BE2C (cell line): ENCODE results near the gene CACNA1I.

ENCODE experiments used
- DNase-seq: peaks from one replicate; pipeline ENCODE4 v3.0.0-alpha.2; 2020
- H3K27me3 ChIP-seq: fragments of 250-450 bp; sonication (Bioruptor Pico); 2 replicates; pipeline ENCODE4 v1.5.1; 2020; ENCODE audit warnings: mild to moderate bottlenecking
- H3K36me3 ChIP-seq: fragments of 250-450 bp; sonication (Bioruptor Pico); 2 replicates; pipeline ENCODE4 v1.5.1; 2020; ENCODE audit warnings: mild to moderate bottlenecking
- H3K4me1 ChIP-seq: fragments of 250-450 bp; sonication (Bioruptor Pico); 2 replicates; pipeline ENCODE4 v1.5.1; 2020
- H3K4me3 ChIP-seq: 2 replicates; pipeline ENCODE4 v1.5.1; 2011; ENCODE audit warnings: low read depth, low read length
- H3K9me3 ChIP-seq: fragments of 250-450 bp; sonication (Bioruptor Pico); 2 replicates; pipeline ENCODE4 v1.5.1; 2020
- TF ChIP-seq, protein P1 (sequence below): IDR thresholded peaks from 2 replicates; pipeline ENCODE4 v1.5.1; 2012; ENCODE audit warnings: mild to moderate bottlenecking, low read depth, low read length

CACNA1I gene

DNA sequence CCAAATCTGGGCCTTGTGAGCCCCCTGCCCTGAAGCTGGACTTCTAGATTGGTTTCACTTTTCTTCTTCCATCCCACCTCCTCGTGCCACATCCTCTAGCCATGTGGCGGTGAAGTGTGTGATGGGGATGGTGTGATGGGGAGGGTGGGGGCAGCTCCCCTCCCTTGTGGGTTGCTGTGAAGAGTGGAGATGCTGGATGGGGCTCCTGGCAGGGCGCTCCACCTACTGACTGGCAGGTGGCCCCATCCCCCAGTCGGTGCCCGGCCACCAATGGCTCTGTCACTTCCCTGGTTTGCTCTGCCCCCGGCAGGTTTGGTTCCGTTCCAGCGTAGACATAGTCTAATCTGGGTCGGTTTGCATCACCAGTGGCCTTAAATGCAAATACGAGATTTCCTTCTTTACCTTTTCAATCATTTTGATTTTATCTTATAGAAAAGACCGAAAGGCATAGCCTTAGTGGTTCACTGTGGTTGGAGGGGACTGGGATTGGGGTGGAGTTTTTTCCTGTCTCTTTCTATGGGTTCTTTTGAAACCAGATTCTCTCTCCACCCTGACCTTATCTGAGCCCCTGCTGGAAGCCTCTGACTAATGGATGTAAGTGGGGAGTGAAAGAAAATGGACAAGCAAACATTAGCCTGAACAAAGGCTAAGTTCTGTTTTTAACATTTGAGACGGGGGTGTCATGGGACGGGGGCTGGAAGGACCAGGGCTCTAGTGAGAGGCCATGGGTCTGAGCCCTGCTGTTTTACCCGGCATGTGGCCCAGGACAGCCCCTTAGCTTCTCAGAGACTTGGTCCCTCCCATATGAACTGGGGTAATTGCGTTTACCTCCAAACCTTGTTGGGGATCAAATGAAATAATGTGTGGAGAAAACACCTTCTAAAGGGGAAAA, 149.3 kb downstream of the CACNA1I start:
- Histone ChIP-seq H3K4me3 (no peak overlapping the region), H3K27me3 (no peaks in the 10 kb centered on the region), H3K9me3 (no peaks in the 10 kb centered on the region), H3K36me3 (no peaks in the 10 kb centered on the region), H3K4me1 (no peaks in the 10 kb centered on the region)
- TF ChIP-seq, protein P1, sequence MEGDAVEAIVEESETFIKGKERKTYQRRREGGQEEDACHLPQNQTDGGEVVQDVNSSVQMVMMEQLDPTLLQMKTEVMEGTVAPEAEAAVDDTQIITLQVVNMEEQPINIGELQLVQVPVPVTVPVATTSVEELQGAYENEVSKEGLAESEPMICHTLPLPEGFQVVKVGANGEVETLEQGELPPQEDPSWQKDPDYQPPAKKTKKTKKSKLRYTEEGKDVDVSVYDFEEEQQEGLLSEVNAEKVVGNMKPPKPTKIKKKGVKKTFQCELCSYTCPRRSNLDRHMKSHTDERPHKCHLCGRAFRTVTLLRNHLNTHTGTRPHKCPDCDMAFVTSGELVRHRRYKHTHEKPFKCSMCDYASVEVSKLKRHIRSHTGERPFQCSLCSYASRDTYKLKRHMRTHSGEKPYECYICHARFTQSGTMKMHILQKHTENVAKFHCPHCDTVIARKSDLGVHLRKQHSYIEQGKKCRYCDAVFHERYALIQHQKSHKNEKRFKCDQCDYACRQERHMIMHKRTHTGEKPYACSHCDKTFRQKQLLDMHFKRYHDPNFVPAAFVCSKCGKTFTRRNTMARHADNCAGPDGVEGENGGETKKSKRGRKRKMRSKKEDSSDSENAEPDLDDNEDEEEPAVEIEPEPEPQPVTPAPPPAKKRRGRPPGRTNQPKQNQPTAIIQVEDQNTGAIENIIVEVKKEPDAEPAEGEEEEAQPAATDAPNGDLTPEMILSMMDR = no peak
- no peak for DNase-seq

DNA sequence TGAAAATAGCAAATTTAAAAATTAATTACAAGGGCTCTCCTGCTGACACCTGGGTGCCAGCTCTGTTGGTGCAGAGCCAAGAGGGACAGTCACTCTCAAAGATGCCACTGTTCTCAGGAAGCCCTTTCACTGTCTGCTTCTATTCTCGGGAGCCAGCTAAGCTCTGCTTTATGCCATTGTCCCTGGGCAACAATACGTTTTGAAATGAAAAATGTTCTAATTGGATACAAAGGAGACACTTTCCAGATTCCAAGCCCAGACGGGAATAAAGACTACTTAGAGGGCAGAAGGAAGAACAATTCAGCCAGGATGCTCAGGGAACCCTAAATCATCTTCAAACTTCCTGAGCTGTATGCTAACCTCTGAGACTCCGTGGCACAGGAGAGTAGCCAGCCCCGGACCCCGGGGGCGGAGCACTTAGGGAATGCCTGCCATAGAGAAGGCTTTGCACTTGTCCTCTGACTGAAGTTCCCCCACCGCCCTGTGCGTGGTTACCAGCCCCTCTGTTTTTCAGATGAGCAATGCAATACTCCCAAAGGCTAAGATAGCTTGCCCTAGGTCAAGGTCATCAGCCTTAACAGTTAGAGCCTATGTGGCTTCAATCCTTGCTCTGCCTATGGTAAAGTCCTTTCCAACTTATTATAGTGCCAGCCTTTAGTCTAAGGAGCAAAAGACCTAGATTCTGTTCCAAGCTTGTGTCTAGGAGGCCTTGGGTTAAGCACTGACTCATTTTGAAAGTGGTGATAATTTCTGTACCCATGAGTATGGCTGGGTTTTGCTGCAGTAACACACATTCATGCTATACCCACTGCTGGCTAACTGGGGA, 150.9 kb downstream of the CACNA1I start:
- no peak for DNase-seq

DNA sequence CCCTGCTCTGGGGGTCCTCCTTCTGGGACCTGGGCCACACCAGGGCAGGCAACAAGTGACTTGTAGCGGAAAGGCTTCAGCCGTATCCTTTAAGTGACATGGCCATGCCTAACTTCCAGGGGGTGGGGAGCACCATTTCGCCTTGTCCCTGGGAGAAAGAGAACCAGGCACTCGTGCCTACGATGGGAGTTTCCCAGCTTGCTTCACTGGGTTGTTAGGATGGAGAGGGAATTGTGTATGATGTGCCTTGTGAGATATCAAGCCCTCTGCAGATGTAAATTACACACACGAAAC, 151.4 kb downstream of the CACNA1I start:
- DNase-seq = no peak
- Histone ChIP-seq H3K9me3 (no peaks in the 10 kb centered on the region), H3K4me3 (no peak overlapping the region), H3K4me1 (no peaks in the 10 kb centered on the region), H3K27me3 (no peaks in the 10 kb centered on the region), H3K36me3 (no peaks in the 10 kb centered on the region)
- TF ChIP-seq, protein P1 = no peak

More for the DNA sequence above, 150.9 kb downstream of the CACNA1I start:
- Histone ChIP-seq H3K4me3 (no peak overlapping the region), H3K4me1 (no peaks in the 10 kb centered on the region), H3K27me3 (no peaks in the 10 kb centered on the region), H3K9me3 (no peaks in the 10 kb centered on the region), H3K36me3 (no peaks in the 10 kb centered on the region)
- TF ChIP-seq, protein P1 = no peak

DNA sequence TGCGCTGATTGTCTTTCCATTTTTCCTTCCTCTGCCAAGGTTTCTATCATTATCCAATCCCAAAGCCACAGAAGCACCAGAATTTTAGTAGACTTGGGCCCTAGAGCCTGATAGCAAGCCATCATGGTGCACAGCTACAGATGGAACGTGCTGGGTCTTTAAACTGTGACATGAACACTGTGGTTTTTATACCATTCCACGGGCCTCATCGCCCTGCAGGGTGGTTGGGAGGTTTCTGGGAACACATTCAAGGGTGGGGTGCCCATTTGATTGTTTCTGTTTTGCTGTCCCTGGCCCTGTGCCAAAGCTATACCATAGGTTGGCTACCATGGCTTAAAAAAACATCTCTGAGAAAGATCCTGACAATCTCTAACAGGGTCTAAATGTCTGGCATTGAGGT, 151.9 kb downstream of the CACNA1I start:
- DNase-seq = no peak
- no peaks in the 10 kb centered on the region for H3K4me1 ChIP-seq
- H3K36me3 ChIP-seq = no peaks in the 10 kb centered on the region
- H3K27me3 ChIP-seq = no peaks in the 10 kb centered on the region
- H3K4me3 ChIP-seq = no peak overlapping the region
- TF ChIP-seq, protein P1 = no peak
- no peaks in the 10 kb centered on the region for H3K9me3 ChIP-seq

DNA sequence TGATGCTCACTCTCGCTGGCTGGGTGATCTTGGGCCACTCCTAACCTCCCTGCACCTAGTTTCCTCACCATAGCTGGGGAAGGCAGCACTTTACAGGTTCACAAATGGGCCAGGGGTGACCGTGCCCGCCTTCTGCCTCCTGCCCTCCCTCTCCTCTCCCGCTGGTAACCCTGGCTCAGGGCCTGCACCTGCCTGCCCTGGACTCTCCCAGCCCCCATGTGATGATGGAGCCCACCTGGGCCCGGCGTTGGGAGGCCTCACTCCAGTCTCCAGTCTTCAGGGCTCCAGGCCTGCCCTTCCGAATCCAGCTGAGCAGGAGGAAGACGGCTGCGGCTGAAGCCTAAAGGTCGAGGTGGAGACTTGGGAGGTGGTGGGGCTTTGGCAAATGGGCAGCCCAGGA, 152.9 kb downstream of the CACNA1I start:
- no peak for DNase-seq
- Histone ChIP-seq H3K4me1 (no peaks in the 10 kb centered on the region), H3K4me3 (no peak overlapping the region), H3K36me3 (no peaks in the 10 kb centered on the region), H3K9me3 (no peaks in the 10 kb centered on the region), H3K27me3 (no peaks in the 10 kb centered on the region)
- TF ChIP-seq, protein P1 = no peak
